Mononuclear cell (primary cell): ENCODE measurements around the gene DIS3L2. TPM values are rescaled to one million over a fixed set of nuclear protein-coding genes. Genes with fewer than 3 reads are reported as not detected.
"Not testable (repeated sequence)": the region's sequence is repeated elsewhere in the genome, so short reads cannot be mapped to it uniquely, and the experiment has no call there.

Experiments
- H3K27me3 ChIP-seq: 2 replicates; pipeline ENCODE4 v1.6.0; 2011; ENCODE audit warnings: low read length, control low read depth; ENCODE audit not compliant: insufficient read depth
- H3K4me1 ChIP-seq: 2 replicates; pipeline ENCODE4 v1.5.1; 2011; ENCODE audit warnings: mild to moderate bottlenecking, low read length, control low read depth; ENCODE audit not compliant: insufficient read depth
- H3K4me3 ChIP-seq: 2 replicates; pipeline ENCODE4 v1.5.1; 2011; ENCODE audit warnings: mild to moderate bottlenecking, low read length, moderate library complexity
- H3K9me3 ChIP-seq: 2 replicates; pipeline ENCODE4 v1.5.1; 2011; ENCODE audit warnings: low read depth, mild to moderate bottlenecking, control low read depth, low read length
- total RNA-seq: library from RNA; depleted of rRNA; stranded (reverse); fragments of >200 nt; gene quantifications from one replicate; pipeline ENCODE4 v1.2.3, GENCODE V29; 2012

Gene DIS3L2
- total RNA-seq, 1 donor = 26.8 TPM

DNA sequence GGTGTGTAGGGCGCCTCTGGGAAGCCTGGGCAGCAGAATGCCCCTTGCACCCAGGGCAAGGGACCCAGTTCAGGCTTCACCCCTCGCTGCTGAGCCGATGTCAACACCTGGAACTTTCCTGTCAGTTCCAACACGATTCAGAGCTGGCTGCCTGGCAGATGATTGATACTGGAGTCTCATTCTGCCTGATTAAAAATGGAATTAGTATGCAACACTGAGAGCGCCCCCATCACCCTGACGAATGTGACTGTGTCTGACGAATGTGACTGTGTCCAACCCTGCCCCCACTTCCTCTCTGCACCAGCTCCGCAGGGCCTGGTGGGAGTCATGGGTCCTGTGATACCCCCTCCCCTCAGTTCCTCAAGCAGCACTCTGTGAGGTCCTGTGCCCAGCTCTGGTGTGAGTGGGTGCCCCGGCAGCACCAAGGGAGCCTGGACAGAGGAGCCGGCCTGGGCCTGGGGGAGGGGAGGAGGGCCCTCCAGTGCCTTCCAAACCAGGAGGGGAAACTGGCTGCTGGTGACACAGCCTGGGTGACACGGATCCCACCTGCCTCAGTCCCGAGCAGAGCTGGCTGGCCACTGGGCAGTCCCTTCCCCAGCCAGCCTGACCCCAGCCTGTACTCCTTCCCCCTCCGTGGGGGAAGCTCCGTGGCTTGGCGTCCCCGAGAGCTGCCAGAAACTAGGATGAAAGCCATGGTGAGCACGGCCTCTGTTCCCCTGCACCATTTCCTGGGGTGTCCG lies 375.6 kb downstream of the DIS3L2 start:
- Histone ChIP-seq H3K4me3 (no peak overlapping the region), H3K9me3 (no peaks in the 10 kb centered on the region)

GRCh38 chr2:232338094-232338758 lies 376.7 kb downstream of the DIS3L2 start:
- H3K4me1 ChIP-seq, H3K27me3 ChIP-seq, H3K4me3 ChIP-seq, H3K9me3 ChIP-seq: not testable (repeated sequence)

More for the DNA sequence above, 375.6 kb downstream of the DIS3L2 start:
- H3K4me1 ChIP-seq = no peaks in the 10 kb centered on the region
- no peaks in the 10 kb centered on the region for H3K27me3 ChIP-seq

- H3K4me3 ChIP-seq = no peak overlapping the region
- H3K4me1 ChIP-seq = no peaks in the 10 kb centered on the region
- no peaks in the 10 kb centered on the region for H3K9me3 ChIP-seq
- no peaks in the 10 kb centered on the region for H3K27me3 ChIP-seq
Observed at GRCh38 chr2:232338759-232339106, 377.2 kb downstream of the DIS3L2 start.

DNA sequence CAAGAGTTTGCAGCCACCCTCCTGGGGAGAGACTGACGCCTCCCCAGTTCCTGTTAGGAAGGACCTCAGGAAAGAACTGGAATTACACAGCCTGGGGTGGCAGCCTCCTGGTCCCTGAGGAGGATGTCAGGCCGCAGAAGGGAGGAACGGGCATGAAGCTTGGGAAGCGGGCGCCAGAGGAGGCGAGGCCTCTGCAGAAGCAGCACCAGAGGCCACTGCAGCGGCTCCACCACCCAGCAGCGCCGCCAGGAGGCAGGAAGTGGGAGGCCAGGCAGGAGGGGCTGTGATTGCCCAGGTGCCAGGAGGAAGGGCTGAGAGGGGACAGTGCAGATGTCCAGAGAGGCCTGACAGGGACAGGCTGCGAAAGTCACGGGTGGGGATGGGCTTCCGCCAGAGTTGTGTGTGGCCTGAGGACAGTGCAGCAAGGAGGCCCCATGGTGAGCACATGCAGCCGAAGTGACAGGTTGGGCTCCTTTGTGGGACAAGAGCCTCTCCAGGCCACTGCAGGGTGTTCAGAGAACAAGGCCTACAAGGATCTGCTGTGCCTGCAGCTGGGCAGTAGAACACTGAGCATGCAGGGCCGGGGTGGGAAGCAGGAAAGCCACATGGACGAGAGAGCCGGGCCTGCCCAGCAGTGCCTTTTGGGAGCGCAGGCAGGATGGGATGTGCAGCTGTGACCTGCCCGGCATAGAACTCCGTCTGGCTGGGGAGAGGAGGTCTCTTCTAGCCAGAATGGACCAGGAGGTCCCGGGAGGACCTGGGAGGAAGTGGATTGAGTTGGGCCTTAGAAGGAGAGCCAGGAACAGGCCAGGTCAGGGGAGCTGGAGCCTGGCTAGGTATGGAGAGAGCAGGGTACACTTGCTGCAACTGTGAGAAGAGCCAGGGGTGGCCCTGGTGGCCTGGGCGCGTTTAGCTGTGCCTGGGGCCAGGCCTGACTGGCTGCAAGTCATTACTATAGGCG lies 377.9 kb downstream of the DIS3L2 start:
- H3K9me3 ChIP-seq = no peaks in the 10 kb centered on the region
- H3K4me1 ChIP-seq = no peaks in the 10 kb centered on the region
- no peak overlapping the region for H3K4me3 ChIP-seq
- H3K27me3 ChIP-seq = no peaks in the 10 kb centered on the region

GRCh38 chr2:232340171-232340935 lies 378.8 kb downstream of the DIS3L2 start:
- Histone ChIP-seq H3K9me3 (no peaks in the 10 kb centered on the region), H3K4me3 (no peak overlapping the region), H3K27me3 (no peaks in the 10 kb centered on the region), H3K4me1 (no peaks in the 10 kb centered on the region)

GRCh38 chr2:232341061-232341738 lies 379.7 kb downstream of the DIS3L2 start:
- H3K9me3 ChIP-seq = no peaks in the 10 kb centered on the region
- no peak overlapping the region for H3K4me3 ChIP-seq
- no peaks in the 10 kb centered on the region for H3K27me3 ChIP-seq
- H3K4me1 ChIP-seq = no peaks in the 10 kb centered on the region

DNA sequence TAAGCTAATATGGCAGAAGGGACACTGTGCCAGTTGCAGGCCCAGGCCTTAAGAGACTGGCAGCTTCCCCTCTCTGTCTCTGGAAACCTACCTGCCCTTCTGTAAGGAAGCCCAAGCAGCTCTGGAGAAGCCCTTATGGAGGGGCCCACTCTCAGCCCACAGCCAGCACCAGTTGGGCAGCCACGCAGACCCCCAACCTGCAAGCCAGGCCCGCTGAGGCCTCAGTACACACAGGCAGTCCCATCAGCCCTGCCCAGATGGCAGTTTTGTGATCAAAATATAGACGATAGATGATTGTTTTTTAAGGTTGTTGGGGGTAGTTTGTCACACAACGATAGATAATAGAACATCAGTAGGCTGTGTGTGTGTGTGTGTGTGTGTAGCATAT lies 380.2 kb downstream of the DIS3L2 start:
- Histone ChIP-seq H3K27me3 (no peaks in the 10 kb centered on the region), H3K4me3 (no peak overlapping the region), H3K9me3 (no peaks in the 10 kb centered on the region), H3K4me1 (no peaks in the 10 kb centered on the region)

GRCh38 chr2:232342635-232343565 lies 381.4 kb downstream of the DIS3L2 start:
- Histone ChIP-seq H3K4me1 (no peaks in the 10 kb centered on the region), H3K27me3 (no peaks in the 10 kb centered on the region), H3K4me3 (no peak overlapping the region), H3K9me3 (no peaks in the 10 kb centered on the region)

DNA sequence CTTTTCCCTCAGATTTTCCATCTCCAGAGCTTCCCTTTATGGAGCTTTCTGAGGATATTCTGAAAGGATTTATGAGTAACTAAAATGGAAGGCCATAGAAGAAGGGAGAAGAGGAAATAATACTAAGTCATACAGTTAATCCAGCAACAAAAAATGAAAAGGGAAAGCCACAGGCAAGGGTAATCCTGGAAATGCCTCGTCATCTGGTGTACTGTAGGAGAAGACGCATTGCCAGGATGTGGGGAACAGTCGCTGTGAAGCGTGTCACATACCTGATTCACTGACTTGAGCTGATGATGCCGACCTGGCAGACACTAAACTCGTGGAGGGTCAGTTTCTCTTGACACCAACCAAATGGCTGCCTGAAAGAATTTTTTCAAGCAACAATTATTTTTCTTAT lies 382.3 kb downstream of the DIS3L2 start:
- Histone ChIP-seq H3K27me3 (no peaks in the 10 kb centered on the region), H3K4me3 (no peak overlapping the region), H3K4me1 (no peaks in the 10 kb centered on the region), H3K9me3 (no peaks in the 10 kb centered on the region)

- Histone ChIP-seq H3K27me3 (peaks cover under 1% of the 10 kb centered on the region), H3K9me3 (no peaks in the 10 kb centered on the region), H3K4me1 (peaks cover 6% of the 10 kb centered on the region), H3K4me3 (no peak overlapping the region)
Observed at GRCh38 chr2:232345251-232345650, 383.7 kb downstream of the DIS3L2 start.

- peaks cover 6% of the 10 kb centered on the region for H3K4me1 ChIP-seq
Observed at GRCh38 chr2:232347369-232347768, 385.9 kb downstream of the DIS3L2 start.

DNA sequence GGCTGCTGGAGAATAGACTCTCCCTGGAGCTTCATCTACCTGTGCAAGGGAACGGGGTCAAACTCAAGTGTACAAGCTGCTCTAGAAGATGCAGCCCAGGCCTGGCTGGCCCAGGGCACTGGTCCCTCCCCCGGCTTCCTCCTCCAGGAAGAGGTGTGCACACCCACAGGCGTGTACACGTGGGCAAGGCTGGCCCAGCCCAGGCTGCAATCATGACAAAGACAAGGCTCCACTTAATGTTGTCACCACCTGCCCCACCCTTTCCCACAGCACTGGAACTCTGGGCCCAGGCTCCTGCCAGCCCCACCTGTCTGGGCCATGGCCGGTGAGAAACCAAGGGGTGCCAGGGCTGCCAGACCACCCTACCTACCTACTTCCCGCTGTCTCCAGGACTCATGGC lies 387.4 kb downstream of the DIS3L2 start:
- no peaks in the 10 kb centered on the region for H3K9me3 ChIP-seq
- no peak overlapping the region for H3K4me3 ChIP-seq

More at GRCh38 chr2:232347369-232347768, 385.9 kb downstream of the DIS3L2 start:
- Histone ChIP-seq H3K27me3 (peaks cover 16% of the 10 kb centered on the region), H3K9me3 (no peaks in the 10 kb centered on the region), H3K4me3 (no peak overlapping the region)

DNA sequence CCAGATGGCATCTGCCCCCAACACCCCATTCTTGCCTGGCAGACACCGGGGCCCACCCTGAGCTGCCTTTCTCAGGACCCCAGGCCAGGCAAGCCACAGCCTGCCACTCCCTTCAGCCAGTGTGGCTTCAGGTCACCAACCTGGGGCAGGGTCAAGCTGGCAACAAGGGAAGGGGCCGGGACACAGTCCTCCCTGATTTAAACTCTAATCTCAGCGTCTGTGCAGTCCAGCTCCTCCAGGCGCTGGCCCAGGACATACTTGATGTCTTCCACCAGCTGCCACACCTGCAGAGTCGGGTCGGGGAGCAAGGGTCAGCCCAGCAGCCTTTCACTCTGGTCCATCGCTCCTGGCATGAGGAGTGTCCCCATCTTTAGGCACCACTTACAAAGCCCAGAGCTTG lies 388.0 kb downstream of the DIS3L2 start:
- H3K9me3 ChIP-seq = no peaks in the 10 kb centered on the region
- peaks cover 6% of the 10 kb centered on the region for H3K4me1 ChIP-seq

More for the DNA sequence above, 387.4 kb downstream of the DIS3L2 start:
- H3K27me3 ChIP-seq = peaks cover 23% of the 10 kb centered on the region
- peaks cover 6% of the 10 kb centered on the region for H3K4me1 ChIP-seq

More for the DNA sequence above, 388.0 kb downstream of the DIS3L2 start:
- H3K4me3 ChIP-seq = no peak overlapping the region
- H3K27me3 ChIP-seq = peaks cover 23% of the 10 kb centered on the region
